GM18520 (cell line): ENCODE results near the gene SLC15A1.
"Not testable (repeated sequence)": the region's sequence is repeated elsewhere in the genome, so short reads cannot be mapped to it uniquely, and the experiment has no call there.

Experiments
- ATAC-seq: cut with Tn5 transposase; IDR thresholded peaks from one replicate; pipeline ENCODE4 v1.9.1; 2021; ENCODE audit not compliant: unreplicated experiment

Gene SLC15A1

GRCh38 chr13:98754468-98754867 lies 2.0 kb upstream of the SLC15A1 start:
- not testable (repeated sequence) for ATAC-seq

- ATAC-seq = no peak
Observed at GRCh38 chr13:98751861-98752466, 508 bp downstream of the SLC15A1 start.

GRCh38 chr13:98751367-98751782 lies 1.1 kb downstream of the SLC15A1 start:
- ATAC-seq = no peak

- no peak for ATAC-seq
Observed at GRCh38 chr13:98749501-98749900, 3.0 kb downstream of the SLC15A1 start.

GRCh38 chr13:98746968-98747367 lies 5.5 kb downstream of the SLC15A1 start:
- ATAC-seq = no peak

- ATAC-seq = no peak
Observed at GRCh38 chr13:98743377-98743776, 9.1 kb downstream of the SLC15A1 start.

- ATAC-seq = no peak
Observed at GRCh38 chr13:98742961-98743360, 9.5 kb downstream of the SLC15A1 start.

- no peak for ATAC-seq
Observed at GRCh38 chr13:98741741-98742435, 10.6 kb downstream of the SLC15A1 start.

- ATAC-seq = no peak
Observed at GRCh38 chr13:98740131-98740530, 12.3 kb downstream of the SLC15A1 start.

GRCh38 chr13:98738993-98739392 lies 13.5 kb downstream of the SLC15A1 start:
- no peak for ATAC-seq

GRCh38 chr13:98738213-98738612 lies 14.3 kb downstream of the SLC15A1 start:
- ATAC-seq = no peak

- no peak for ATAC-seq
Observed at GRCh38 chr13:98731925-98732324, 20.5 kb downstream of the SLC15A1 start.

- no peak for ATAC-seq
Observed at GRCh38 chr13:98731038-98731437, 21.4 kb downstream of the SLC15A1 start.

- no peak for ATAC-seq
Observed at GRCh38 chr13:98730441-98730840, 22.0 kb downstream of the SLC15A1 start.

GRCh38 chr13:98729658-98730057 lies 22.8 kb downstream of the SLC15A1 start:
- no peak for ATAC-seq

- ATAC-seq = no peak
Observed at GRCh38 chr13:98722958-98723357, 29.5 kb downstream of the SLC15A1 start.

- ATAC-seq = no peak
Observed at GRCh38 chr13:98721825-98722510, 30.5 kb downstream of the SLC15A1 start.

GRCh38 chr13:98719527-98720250 lies 32.8 kb downstream of the SLC15A1 start:
- no peak for ATAC-seq

- ATAC-seq = no peak
Observed at GRCh38 chr13:98717891-98718290, 34.6 kb downstream of the SLC15A1 start.

- ATAC-seq = no peak
Observed at GRCh38 chr13:98717256-98717655, 35.2 kb downstream of the SLC15A1 start.

GRCh38 chr13:98710521-98710920 lies 42.0 kb downstream of the SLC15A1 start:
- ATAC-seq = no peak
